NCI-H128 (cell line): ENCODE results near the gene CACNA1A.
"Not testable (repeated sequence)": the region's sequence is repeated elsewhere in the genome, so short reads cannot be mapped to it uniquely, and the experiment has no call there.

Experiments used
- DNase-seq: peaks from one replicate; lab custom pipeline; 2025; ENCODE audit not compliant: unreplicated experiment; lab: John Stamatoyannopoulos, UW

Gene CACNA1A

DNA sequence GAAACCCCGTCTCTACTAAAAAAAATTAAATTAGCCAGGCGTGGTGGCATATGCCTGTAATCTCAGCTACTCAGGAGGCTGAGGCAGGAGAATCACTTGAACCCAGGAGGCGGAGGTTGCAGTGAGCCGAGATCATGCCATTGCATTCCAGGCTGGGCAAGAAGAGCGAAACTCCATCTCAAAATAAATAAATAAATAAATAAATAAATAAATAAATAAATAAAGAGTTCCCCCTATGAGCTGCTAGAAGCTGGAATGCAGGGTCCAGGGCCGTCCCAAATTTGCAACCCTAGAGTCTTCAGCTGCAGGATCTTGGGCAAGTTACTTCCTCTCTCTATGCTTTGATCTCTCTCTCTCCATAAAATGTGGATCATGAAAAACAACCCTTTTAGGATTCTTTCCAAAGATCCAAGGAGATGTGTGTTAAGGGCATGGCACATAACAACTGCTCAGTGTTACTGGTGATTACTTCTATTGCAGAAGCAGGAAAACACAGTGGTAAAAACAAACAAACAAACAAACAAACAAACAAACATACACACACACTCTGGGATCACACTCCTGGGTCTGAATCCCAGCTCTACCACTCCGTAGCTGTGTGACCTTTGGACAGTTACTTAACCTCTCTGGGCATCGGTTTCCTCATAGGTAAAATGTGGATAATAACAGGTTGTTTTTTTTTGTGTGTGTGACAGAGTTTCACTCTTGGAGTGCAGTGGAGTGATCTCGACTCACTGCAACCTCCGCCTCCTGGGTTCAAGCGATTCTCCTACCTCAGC, 78.8 kb downstream of the CACNA1A start:
- no peak for DNase-seq

GRCh38 chr19:13425875-13426274, 80.4 kb downstream of the CACNA1A start:
- DNase-seq = not testable (repeated sequence)

DNA sequence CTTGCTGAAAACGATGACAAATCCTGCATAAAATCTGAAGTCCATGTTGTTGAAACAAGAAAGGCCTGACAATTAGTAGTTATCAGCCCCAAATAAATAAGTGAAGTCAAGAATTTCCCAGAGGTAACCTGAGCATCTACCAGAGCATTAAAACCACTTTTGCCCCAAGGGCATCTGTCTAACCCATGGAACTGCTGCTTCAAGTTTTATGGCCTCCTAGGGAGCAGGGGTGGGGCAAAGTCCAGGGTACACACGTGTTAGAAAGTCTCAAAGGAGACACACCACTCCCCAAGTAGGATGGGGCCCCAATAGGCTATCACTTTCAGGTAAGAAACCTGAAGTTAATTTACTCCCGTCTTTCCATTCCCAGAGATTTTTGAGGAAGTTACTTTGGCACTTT, 81.1 kb downstream of the CACNA1A start:
- DNase-seq = no peak

DNA sequence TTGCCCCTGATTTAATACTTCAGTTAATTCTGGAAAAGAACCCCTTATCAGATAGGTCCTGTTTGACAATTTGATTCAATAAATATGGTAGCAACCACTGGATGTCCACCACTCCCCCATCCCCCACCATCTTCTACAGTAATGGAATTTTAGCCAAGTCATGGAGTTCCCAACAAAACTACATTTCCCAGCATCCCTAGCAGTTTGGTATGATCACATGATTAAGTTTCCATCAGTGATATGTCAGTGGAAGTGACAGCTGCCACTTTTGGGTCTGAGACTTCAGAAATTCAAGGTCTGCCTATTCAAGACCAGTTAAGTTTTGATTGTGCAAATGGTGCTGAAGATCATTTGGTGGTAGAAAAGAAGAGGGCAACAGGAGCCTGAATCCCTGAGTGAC, 85.5 kb downstream of the CACNA1A start:
- DNase-seq = no peak

DNA sequence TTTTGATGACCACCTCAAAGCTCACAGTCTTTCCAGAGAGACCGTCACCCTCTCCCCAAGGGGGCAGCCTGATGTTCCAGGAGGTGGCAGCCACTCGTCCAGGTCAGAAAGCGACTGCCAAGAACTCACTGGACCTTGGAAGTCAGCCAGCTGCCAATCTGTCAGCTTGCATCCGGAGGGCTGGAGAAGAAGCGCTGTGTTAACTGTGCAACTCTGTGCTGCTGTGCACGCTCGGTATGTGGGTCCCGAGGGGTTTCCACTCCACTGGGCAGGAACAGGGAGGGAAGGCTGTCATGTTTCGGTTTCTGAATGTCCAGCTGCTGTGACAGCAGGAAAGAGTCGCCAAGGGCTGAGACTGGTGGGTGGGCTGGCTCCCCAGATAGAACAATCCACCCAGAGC, 89.2 kb downstream of the CACNA1A start:
- no peak for DNase-seq

GRCh38 chr19:13411899-13412298, 94.4 kb downstream of the CACNA1A start:
- DNase-seq = no peak

DNA sequence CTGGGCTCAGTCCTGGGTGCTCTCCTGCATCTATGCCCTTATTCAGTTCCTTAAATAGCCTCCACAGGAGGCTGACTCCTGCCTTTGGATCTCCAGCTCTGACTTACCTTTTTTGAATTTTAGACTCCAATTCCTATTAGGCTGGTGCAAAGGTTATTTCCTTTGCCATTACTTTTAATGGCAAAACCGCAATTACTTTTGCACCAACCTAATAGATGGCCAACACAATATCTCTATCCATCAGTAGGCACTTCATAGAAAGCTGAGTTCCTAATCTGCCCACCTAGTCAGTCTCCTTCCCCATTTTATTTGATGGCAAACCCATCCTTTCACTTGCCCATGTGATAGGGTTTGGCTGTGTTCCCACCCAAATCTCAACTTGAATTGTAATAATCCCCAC, 95.3 kb downstream of the CACNA1A start:
- DNase-seq = no peak

GRCh38 chr19:13408889-13409518, 97.3 kb downstream of the CACNA1A start:
- no peak for DNase-seq

DNA sequence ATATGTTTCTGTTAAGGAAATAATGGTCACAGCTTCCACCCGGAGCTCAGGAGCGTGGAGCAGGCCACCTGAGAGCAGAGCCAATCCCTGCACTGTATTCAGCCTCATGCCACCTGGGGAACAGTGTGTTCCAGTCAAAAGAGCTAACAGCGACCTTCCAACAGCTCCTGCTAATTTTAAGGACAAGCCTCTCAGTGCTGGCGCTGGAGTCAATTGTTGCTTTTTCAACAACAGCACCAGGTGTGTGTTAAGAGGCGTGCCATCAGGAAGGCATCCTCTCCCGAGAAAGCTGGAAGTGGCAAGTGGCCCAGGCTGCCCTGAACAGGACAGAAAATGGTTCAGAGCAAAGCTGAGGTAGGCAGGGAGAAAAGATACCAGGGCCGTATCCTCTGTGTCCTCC, 102.0 kb downstream of the CACNA1A start:
- DNase-seq = no peak

DNA sequence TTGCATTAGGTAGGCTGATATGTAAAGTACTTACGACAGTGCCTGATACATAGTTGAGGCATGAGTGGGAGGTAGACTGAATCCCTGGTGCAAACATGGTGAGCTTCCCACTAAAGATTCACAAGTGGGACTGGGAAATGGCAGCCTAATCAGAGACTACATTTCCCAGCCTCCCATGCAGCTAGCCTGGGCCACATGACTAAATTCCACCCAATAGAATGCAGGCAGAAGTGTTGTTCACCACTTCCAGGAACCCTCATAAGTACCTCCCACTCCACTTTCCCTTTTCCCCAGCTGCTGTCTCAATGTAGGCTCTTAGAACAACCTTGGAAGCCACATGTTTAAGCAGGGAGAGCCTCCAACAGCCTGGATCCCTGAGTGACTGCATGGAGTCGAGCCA, 104.9 kb downstream of the CACNA1A start:
- DNase-seq = no peak

DNA sequence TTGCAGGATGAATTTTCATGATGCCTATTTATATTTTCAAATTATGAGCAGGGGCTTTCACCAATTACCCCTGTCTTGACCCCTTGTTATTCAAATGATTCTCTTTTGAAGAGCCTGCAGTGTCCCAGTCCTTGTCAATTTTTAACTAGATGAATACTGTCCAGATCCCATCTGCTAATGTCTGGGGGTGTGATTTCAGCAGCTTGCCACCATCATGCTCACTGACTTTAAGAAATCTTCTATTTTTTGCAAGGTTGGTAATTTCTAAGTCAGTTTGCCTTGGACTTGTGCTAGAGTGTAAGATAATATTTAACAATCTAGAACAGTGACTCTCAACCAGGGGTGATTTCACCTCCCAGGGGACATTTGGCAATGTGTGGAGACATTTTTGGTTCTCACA, 106.0 kb downstream of the CACNA1A start:
- DNase-seq = no peak

DNA sequence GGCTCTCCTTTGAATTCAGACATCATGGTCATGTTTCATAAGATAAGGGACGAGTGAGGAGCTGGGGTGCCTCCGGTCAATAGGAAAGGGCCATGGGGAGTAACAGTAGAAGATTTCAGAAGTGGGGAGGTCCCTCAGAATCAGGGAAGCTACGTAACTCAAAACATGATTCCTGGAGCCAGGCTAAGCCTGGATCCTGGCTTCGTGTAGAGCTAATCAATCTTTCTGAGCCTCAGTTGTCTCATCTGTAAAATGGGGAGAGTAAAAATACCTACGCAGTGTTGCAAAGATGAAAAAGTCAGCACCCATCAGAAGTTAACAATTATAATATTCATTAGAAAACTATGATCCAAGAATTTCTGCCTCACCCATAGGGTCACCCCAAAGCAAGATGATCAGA, 106.5 kb downstream of the CACNA1A start:
- DNase-seq = no peak

GRCh38 chr19:13398780-13399726, 107.2 kb downstream of the CACNA1A start:
- DNase-seq = no peak

DNA sequence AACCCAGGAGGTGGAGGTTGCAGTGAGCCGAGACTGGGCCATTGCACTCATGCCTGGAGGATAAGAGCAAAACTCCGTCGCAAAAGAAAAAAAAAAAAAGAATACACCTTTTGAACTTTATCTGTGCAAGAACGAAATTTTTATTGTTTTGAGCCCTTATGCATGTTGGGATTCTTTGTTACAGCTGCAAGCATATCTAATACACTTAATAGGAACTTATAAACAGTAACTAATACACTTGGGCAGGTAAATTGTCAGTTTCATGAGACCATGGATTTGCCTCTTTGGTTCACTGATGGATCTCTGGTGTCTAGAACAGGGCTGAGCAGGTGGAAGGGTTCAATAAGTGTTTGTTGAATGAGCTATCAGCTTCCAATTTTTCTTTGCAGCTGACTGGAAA, 108.1 kb downstream of the CACNA1A start:
- DNase-seq = no peak

DNA sequence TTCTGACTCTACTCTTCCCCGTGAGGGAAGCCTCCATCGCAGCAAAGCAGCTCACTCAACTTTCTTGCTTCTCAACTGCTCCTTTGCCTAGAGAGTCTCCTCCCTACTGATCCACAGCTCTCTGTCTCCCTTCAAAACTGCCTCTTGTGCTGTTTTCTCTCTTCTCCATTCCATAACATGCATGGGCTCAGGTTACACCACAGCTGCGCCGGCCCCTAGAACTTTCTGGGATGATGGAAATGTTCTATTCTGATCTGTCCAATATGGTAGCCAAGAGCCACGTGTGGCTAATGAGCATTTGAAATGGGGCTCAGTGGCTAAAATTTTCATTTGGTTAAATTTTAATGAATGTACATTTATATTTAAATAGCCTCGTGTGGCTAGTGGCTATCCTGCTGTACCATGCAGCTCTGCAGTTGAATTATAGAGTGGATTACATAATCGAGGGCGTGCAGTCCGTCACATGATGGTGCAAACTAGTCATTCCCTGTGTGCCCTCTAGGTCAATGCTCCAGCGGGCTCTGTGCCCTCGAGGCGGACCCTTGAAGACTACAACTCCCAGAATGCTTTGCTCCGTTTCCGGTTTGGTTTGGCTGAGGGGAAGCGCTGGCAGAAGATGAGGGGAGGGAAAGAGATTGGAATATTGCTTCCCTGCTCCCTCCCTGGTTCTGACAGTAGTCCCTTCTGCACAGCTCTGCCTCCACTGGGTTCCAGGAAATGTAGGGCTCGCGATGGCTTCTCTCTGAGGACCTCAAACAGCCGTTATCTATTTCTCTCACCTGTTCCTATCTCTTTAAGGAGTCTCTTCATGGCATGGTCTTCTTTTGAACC, 109.8 kb downstream of the CACNA1A start:
- no peak for DNase-seq

DNA sequence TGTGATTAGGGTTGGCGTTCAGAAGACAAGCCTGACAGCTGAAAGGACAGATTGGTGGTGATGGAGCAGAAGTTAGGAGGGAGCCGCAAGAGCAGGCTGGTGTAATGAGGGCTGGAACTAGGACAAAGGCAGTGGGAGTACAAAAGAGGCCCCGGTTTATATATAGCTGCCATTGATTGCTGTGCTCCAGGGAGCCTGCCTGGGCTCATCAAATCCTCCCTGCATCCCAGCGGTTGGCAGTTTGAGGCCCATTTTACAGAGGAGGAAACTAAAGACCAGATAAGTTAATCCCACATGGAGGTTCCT, 123.7 kb downstream of the CACNA1A start:
- no peak for DNase-seq

DNA sequence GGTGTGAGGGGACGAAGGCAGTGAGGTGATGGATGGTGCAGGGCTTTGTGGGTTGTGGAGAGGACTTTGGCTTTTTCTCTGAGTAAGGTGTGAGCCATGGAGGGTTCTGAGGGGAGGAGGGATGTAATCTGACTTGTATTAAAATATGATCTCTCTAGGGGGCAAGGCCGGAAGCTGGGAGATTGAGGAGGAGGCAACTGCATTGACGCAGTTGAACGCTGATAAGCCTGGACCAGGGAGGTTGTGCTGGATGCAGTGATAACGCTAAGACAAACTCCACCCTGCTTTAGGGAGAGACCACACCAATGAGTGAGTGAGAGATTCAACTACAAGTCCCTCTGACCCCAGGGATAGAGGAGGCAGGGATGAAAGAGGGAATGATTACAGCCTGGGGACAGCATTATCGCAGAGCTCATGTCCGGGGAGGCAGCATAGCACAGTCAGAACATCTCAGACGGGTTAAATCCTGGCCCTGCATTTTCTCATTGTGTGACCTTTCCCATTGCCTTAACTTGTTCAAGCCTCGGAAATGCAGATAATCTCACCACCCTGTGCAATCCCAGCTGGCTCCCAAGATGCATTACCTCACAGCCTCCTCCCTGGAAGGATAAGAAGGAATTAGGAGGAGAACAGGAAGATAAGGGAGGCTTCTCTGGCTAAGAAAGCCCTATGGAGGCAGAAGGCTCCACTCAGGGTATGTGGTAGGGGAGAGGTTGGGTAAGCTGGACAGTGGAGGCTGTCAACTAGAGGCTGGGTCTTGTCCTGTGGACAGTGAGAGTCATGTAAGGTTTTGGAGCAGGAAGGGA, 124.2 kb downstream of the CACNA1A start:
- DNase-seq = no peak

DNA sequence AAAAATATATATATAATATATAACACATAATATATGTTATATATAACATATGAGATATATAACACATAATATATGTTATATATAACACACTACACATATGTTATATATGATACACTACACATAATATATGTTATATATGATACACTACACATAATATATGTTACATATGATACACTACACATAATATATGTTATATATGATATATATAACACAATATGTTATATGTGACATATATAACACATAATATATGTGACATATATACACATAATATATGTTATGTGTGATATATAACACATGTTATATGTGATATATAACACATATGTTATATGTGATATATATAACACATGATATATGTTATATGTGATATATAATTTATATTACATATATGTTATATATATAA, 129.7 kb downstream of the CACNA1A start:
- no peak for DNase-seq

- DNase-seq = no peak
Observed at GRCh38 chr19:13373599-13373998, 132.7 kb downstream of the CACNA1A start.

- DNase-seq = no peak
Observed at GRCh38 chr19:13370948-13371347, 135.3 kb downstream of the CACNA1A start.
